C4-2B (cell line): ENCODE measurements around the gene CALD1.

Source experiments
- H3K27ac ChIP-seq: fragments of 450-650 bp; 2 replicates; pipeline ENCODE4 v1.5.1; 2017
- CTCF ChIP-seq: fragments of 450-650 bp; conservative IDR thresholded peaks from 2 replicates; pipeline ENCODE4 v1.5.1; 2017; ENCODE audit warnings: mild to moderate bottlenecking
- ZFX ChIP-seq: fragments of 450-650 bp; IDR thresholded peaks from 2 replicates; pipeline ENCODE4 v1.6.1; 2017

CALD1 gene

GRCh38 chr7:134910968-134911367, 131.5 kb downstream of the CALD1 start:
- no peak for TF ChIP-seq ZFX
- no peak for TF ChIP-seq CTCF
- no peak overlapping the region for H3K27ac ChIP-seq

GRCh38 chr7:134916171-134916883, 136.9 kb downstream of the CALD1 start:
- H3K27ac ChIP-seq, result no peak overlapping the region
- TF ChIP-seq CTCF (no peak), ZFX (no peak)

GRCh38 chr7:134919240-134919641, 139.8 kb downstream of the CALD1 start:
- no peak overlapping the region for H3K27ac ChIP-seq
- TF ChIP-seq CTCF (no peak), ZFX (no peak)

- H3K27ac ChIP-seq, result no peak overlapping the region
Measured at GRCh38 chr7:134920026-134920753, 140.8 kb downstream of the CALD1 start.

GRCh38 chr7:134922720-134923704, 143.6 kb downstream of the CALD1 start:
- TF ChIP-seq ZFX (no peak), CTCF (no peak)
- no peak overlapping the region for H3K27ac ChIP-seq

More at GRCh38 chr7:134920026-134920753, 140.8 kb downstream of the CALD1 start:
- TF ChIP-seq ZFX (no peak), CTCF (no peak)

GRCh38 chr7:134925766-134926165, 146.3 kb downstream of the CALD1 start:
- no peak overlapping the region for H3K27ac ChIP-seq
- TF ChIP-seq ZFX (no peak), CTCF (no peak)
